ENCODE results near the gene LRFN2. TPM values are rescaled to one million over a fixed set of nuclear protein-coding genes. Genes with fewer than 3 reads are reported as not detected.
A peak's percentile ranks its signal among the peaks of the same experiment; 100 is the strongest.

LRFN2 gene
- total and polyA plus RNA-seq, 5 donors: not detected

GRCh38 chr6:40568062-40568708 is 19.0 kb downstream of the LRFN2 start:
- Histone ChIP-seq H3K27me3 (ENCODE audit: control insufficient read depth, insufficient read depth) (no peaks in the 10 kb centered on the region), H3K4me3 (ENCODE audit: low read length) (no peak overlapping the region), H3K27ac (ENCODE audit: low read length) (no peak overlapping the region), H3K9me3 (ENCODE audit: control insufficient read depth, low read length) (no peaks in the 10 kb centered on the region), H3K4me1 (ENCODE audit: control insufficient read depth, insufficient read depth, low read length) (no peaks in the 10 kb centered on the region)
- ATAC-seq (no peak), DNase-seq (no peak)
- 50% methylated on average over 6 of the region's 6 CpGs for WGBS
- intact Hi-C loops (cut with DNase I): no loop called here

- no peak for ATAC-seq
- Histone ChIP-seq H3K4me1 (ENCODE audit: control insufficient read depth, insufficient read depth, low read length) (no peaks in the 10 kb centered on the region), H3K27me3 (ENCODE audit: control insufficient read depth, insufficient read depth) (no peaks in the 10 kb centered on the region), H3K9me3 (ENCODE audit: control insufficient read depth, low read length) (no peaks in the 10 kb centered on the region), H3K27ac (ENCODE audit: low read length) (no peak overlapping the region), H3K4me3 (ENCODE audit: low read length) (no peak overlapping the region)
- 43% methylated on average over 5 of the region's 5 CpGs for WGBS
- no peak for DNase-seq
- intact Hi-C loops (cut with DNase I): no loop called here
Observed at GRCh38 chr6:40563111-40563510, 24.1 kb downstream of the LRFN2 start.

GRCh38 chr6:40559056-40559455 is 28.1 kb downstream of the LRFN2 start:
- ATAC-seq (no peak), DNase-seq (no peak)
- Histone ChIP-seq H3K4me3 (ENCODE audit: low read length) (no peak overlapping the region), H3K9me3 (ENCODE audit: control insufficient read depth, low read length) (no peaks in the 10 kb centered on the region), H3K27ac (ENCODE audit: low read length) (no peak overlapping the region), H3K27me3 (ENCODE audit: control insufficient read depth, insufficient read depth) (no peaks in the 10 kb centered on the region), H3K4me1 (ENCODE audit: control insufficient read depth, insufficient read depth, low read length) (no peaks in the 10 kb centered on the region)
- intact Hi-C loops (cut with DNase I): no loop called here
- WGBS: 84% methylated on average over 4 of the region's 4 CpGs

- ATAC-seq: no peak
- intact Hi-C loops (cut with DNase I): no loop called here
- H3K4me1 ChIP-seq (ENCODE audit: control insufficient read depth, insufficient read depth, low read length): no peaks in the 10 kb centered on the region
- DNase-seq: no peak
- WGBS: 58% methylated on average over 3 of the region's 3 CpGs
- H3K4me3 ChIP-seq (ENCODE audit: low read length): no peak overlapping the region
- no peak overlapping the region for H3K27ac ChIP-seq (ENCODE audit: low read length)
- H3K9me3 ChIP-seq (ENCODE audit: control insufficient read depth, low read length): no peaks in the 10 kb centered on the region
- H3K27me3 ChIP-seq (ENCODE audit: control insufficient read depth, insufficient read depth): no peaks in the 10 kb centered on the region
Observed at GRCh38 chr6:40558102-40558501, 29.1 kb downstream of the LRFN2 start.

- Histone ChIP-seq H3K4me1 (ENCODE audit: control insufficient read depth, insufficient read depth, low read length) (no peaks in the 10 kb centered on the region), H3K27me3 (ENCODE audit: control insufficient read depth, insufficient read depth) (no peaks in the 10 kb centered on the region), H3K27ac (ENCODE audit: low read length) (no peak overlapping the region), H3K4me3 (ENCODE audit: low read length) (no peak overlapping the region), H3K9me3 (ENCODE audit: control insufficient read depth, low read length) (no peaks in the 10 kb centered on the region)
- 88% methylated on average over 7 of the region's 7 CpGs for WGBS
- DNase-seq (no peak), ATAC-seq (no peak)
- intact Hi-C loops (cut with DNase I): no loop called here
Observed at GRCh38 chr6:40556881-40557280, 30.3 kb downstream of the LRFN2 start.

GRCh38 chr6:40556023-40556422 is 31.1 kb downstream of the LRFN2 start:
- DNase-seq (no peak), ATAC-seq (no peak)
- Histone ChIP-seq H3K9me3 (ENCODE audit: control insufficient read depth, low read length) (no peaks in the 10 kb centered on the region), H3K4me3 (ENCODE audit: low read length) (no peak overlapping the region), H3K27me3 (ENCODE audit: control insufficient read depth, insufficient read depth) (no peaks in the 10 kb centered on the region), H3K4me1 (ENCODE audit: control insufficient read depth, insufficient read depth, low read length) (no peaks in the 10 kb centered on the region), H3K27ac (ENCODE audit: low read length) (no peak overlapping the region)
- intact Hi-C loops (cut with DNase I): no loop called here
- WGBS: 77% methylated on average over 5 of the region's 5 CpGs

- no peak overlapping the region for H3K4me3 ChIP-seq (ENCODE audit: low read length)
- H3K9me3 ChIP-seq (ENCODE audit: control insufficient read depth, low read length): no peaks in the 10 kb centered on the region
- ATAC-seq (no peak), DNase-seq (no peak)
- intact Hi-C loops (cut with DNase I): no loop called here
- 71% methylated on average over 8 of the region's 8 CpGs for WGBS
- H3K4me1 ChIP-seq (ENCODE audit: control insufficient read depth, insufficient read depth, low read length): no peaks in the 10 kb centered on the region
- H3K27me3 ChIP-seq (ENCODE audit: control insufficient read depth, insufficient read depth): no peaks in the 10 kb centered on the region
- no peak overlapping the region for H3K27ac ChIP-seq (ENCODE audit: low read length)
Observed at GRCh38 chr6:40555092-40555491, 32.1 kb downstream of the LRFN2 start.

GRCh38 chr6:40552941-40553340 is 34.2 kb downstream of the LRFN2 start:
- 92% methylated on average over 4 of the region's 4 CpGs for WGBS
- H3K27me3 ChIP-seq (ENCODE audit: control insufficient read depth, insufficient read depth): no peaks in the 10 kb centered on the region

GRCh38 chr6:40551966-40552505 is 35.1 kb downstream of the LRFN2 start:
- ATAC-seq (no peak), DNase-seq (no peak)
- no peaks in the 10 kb centered on the region for H3K4me1 ChIP-seq (ENCODE audit: control insufficient read depth, insufficient read depth, low read length)
- no peak overlapping the region for H3K27ac ChIP-seq (ENCODE audit: low read length)
- H3K9me3 ChIP-seq (ENCODE audit: control insufficient read depth, low read length): no peaks in the 10 kb centered on the region
- no peaks in the 10 kb centered on the region for H3K27me3 ChIP-seq (ENCODE audit: control insufficient read depth, insufficient read depth)
- no peak overlapping the region for H3K4me3 ChIP-seq (ENCODE audit: low read length)
- intact Hi-C loops (cut with DNase I): no loop called here
- 70% methylated on average over 4 of the region's 4 CpGs for WGBS

More at GRCh38 chr6:40552941-40553340, 34.2 kb downstream of the LRFN2 start:
- DNase-seq: no peak
- Histone ChIP-seq H3K4me3 (ENCODE audit: low read length) (no peak overlapping the region), H3K9me3 (ENCODE audit: control insufficient read depth, low read length) (no peaks in the 10 kb centered on the region), H3K27ac (ENCODE audit: low read length) (no peak overlapping the region), H3K4me1 (ENCODE audit: control insufficient read depth, insufficient read depth, low read length) (no peaks in the 10 kb centered on the region)
- no peak for ATAC-seq
- intact Hi-C loops (cut with DNase I): no loop called here

GRCh38 chr6:40550202-40551101 is 36.7 kb downstream of the LRFN2 start:
- WGBS: 79% methylated on average over 12 of the region's 12 CpGs
- no peaks in the 10 kb centered on the region for H3K4me1 ChIP-seq (ENCODE audit: control insufficient read depth, insufficient read depth, low read length)
- no peak overlapping the region for H3K27ac ChIP-seq (ENCODE audit: low read length)
- ATAC-seq (peak in 1 of 2 donors; percentile 49), DNase-seq (no peak)
- no peaks in the 10 kb centered on the region for H3K27me3 ChIP-seq (ENCODE audit: control insufficient read depth, insufficient read depth)
- intact Hi-C loops (cut with DNase I): no loop called here
- H3K4me3 ChIP-seq (ENCODE audit: low read length): no peak overlapping the region
- H3K9me3 ChIP-seq (ENCODE audit: control insufficient read depth, low read length): no peaks in the 10 kb centered on the region

- DNase-seq (no peak), ATAC-seq (no peak)
- intact Hi-C loops (cut with DNase I): no loop called here
- H3K27me3 ChIP-seq (ENCODE audit: control insufficient read depth, insufficient read depth): no peaks in the 10 kb centered on the region
- no peak overlapping the region for H3K27ac ChIP-seq (ENCODE audit: low read length)
- H3K4me3 ChIP-seq (ENCODE audit: low read length): no peak overlapping the region
- H3K9me3 ChIP-seq (ENCODE audit: control insufficient read depth, low read length): no peaks in the 10 kb centered on the region
- no peaks in the 10 kb centered on the region for H3K4me1 ChIP-seq (ENCODE audit: control insufficient read depth, insufficient read depth, low read length)
- WGBS: 41% methylated on average over 6 of the region's 6 CpGs
Observed at GRCh38 chr6:40545954-40546353, 41.2 kb downstream of the LRFN2 start.
